WERI-Rb-1 (cell line): ENCODE measurements around the gene XIRP2.

ENCODE experiments used
- DNase-seq: peaks from one replicate; pipeline ENCODE4 v3.0.0-alpha.2; 2020
- H3K27ac ChIP-seq: fragments of 250-450 bp; sonication (Bioruptor Pico); 2 replicates; pipeline ENCODE4 v1.5.1; 2020; ENCODE audit warnings: mild to moderate bottlenecking, moderate library complexity
- H3K27me3 ChIP-seq: fragments of 250-450 bp; sonication (Bioruptor Pico); 2 replicates; pipeline ENCODE4 v1.5.1; 2021; ENCODE audit warnings: mild to moderate bottlenecking, low read depth, moderate library complexity; ENCODE audit not compliant: insufficient read depth, severe bottlenecking
- H3K36me3 ChIP-seq: fragments of 250-450 bp; sonication (Bioruptor Pico); 2 replicates; pipeline ENCODE4 v1.5.1; 2020; ENCODE audit warnings: mild to moderate bottlenecking, moderate library complexity
- H3K4me3 ChIP-seq: 2 replicates; pipeline ENCODE4 v1.5.1; 2011; ENCODE audit warnings: low read depth, mild to moderate bottlenecking, control low read depth, low read length
- H3K9me3 ChIP-seq: fragments of 250-450 bp; sonication (Bioruptor Pico); 2 replicates; pipeline ENCODE4 v1.5.1; 2021; ENCODE audit warnings: mild to moderate bottlenecking, moderate library complexity; ENCODE audit not compliant: severe bottlenecking
- CTCF ChIP-seq: IDR thresholded peaks from 2 replicates; pipeline ENCODE4 v1.5.1; 2011; ENCODE audit warnings: low read depth, mild to moderate bottlenecking, control low read depth, inconsistent platforms, low read length

The XIRP2 gene

DNA sequence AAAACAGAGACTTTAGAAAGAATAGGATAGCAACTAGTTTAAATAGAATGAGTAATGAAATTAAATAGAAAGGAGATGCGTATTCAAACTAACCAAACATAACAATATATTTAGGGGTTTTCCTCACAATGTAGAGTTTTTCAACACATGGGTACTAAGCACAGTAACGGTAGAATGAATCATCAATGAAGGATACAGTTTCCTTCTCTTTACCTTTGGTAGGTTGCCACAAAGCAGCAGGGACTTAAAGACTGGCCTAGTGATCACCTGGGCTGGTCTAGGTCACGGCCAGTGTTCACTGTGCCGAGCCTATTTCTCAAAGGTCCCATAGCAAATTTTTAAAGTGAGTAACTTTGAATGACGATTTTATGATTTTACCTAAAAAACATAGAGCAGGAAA lies 311.7 kb downstream of the XIRP2 start:
- no peak for TF ChIP-seq CTCF
- Histone ChIP-seq H3K4me3 (no peak overlapping the region), H3K36me3 (no peaks in the 10 kb centered on the region), H3K9me3 (no peaks in the 10 kb centered on the region), H3K27ac (no peak overlapping the region), H3K27me3 (no peaks in the 10 kb centered on the region)
- DNase-seq, result no peak

DNA sequence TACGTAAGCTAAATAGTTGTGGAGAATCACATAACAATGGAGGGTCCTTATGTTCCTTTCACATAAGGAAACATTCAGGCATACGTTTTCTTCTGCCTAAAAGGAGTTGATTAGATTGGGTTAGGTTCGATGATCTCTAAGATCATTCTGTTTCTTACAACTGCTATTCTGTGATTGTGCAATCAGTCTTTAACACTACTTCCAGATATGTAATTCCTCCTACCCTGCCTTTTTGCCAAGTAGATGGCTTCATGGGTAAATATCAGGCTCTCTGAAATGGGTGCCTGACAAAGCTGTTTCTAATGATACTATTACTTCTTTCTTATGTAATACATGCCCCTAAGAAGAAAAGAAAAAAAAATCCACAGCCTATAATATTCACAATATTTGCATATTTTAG lies 321.5 kb downstream of the XIRP2 start:
- H3K27me3 ChIP-seq, result no peaks in the 10 kb centered on the region
- no peak overlapping the region for H3K27ac ChIP-seq
- H3K36me3 ChIP-seq, result no peaks in the 10 kb centered on the region
- TF ChIP-seq CTCF, result no peak
- no peaks in the 10 kb centered on the region for H3K9me3 ChIP-seq
- no peak overlapping the region for H3K4me3 ChIP-seq
- DNase-seq, result no peak

GRCh38 chr2:167212014-167212648 lies 323.9 kb downstream of the XIRP2 start:
- no peaks in the 10 kb centered on the region for H3K9me3 ChIP-seq
- H3K27me3 ChIP-seq, result no peaks in the 10 kb centered on the region
- DNase-seq, result peak; percentile 40
- H3K36me3 ChIP-seq, result no peaks in the 10 kb centered on the region
- H3K27ac ChIP-seq, result no peak overlapping the region
- no peak overlapping the region for H3K4me3 ChIP-seq
- TF ChIP-seq CTCF, result peak; percentile 45

GRCh38 chr2:167215595-167215994 lies 327.3 kb downstream of the XIRP2 start:
- Histone ChIP-seq H3K27me3 (no peaks in the 10 kb centered on the region), H3K9me3 (no peaks in the 10 kb centered on the region), H3K4me3 (no peak overlapping the region), H3K36me3 (no peaks in the 10 kb centered on the region), H3K27ac (no peak overlapping the region)
- no peak for DNase-seq
- TF ChIP-seq CTCF, result no peak

DNA sequence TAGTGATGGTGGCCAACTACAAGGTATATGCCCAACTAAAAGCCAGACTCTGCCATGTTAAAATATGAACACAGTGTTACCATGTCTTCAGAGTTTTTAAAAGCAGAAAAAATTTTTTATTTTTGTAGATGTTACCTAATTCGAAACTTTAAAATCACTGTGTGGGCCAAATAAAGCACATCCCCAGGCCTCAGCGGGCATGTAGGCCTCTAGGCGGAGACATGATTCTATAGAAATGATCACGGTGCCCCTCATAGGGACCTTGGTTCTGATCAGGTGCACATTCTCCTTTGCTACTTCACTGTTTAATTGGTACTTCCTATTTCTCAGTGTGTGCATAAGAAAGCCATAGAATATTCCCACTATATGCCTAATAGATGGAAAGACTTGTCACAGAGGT lies 349.2 kb downstream of the XIRP2 start:
- DNase-seq, result no peak
- Histone ChIP-seq H3K9me3 (no peaks in the 10 kb centered on the region), H3K36me3 (no peaks in the 10 kb centered on the region), H3K27me3 (no peaks in the 10 kb centered on the region), H3K4me3 (no peak overlapping the region), H3K27ac (no peak overlapping the region)
- TF ChIP-seq CTCF, result no peak

- no peaks in the 10 kb centered on the region for H3K36me3 ChIP-seq
- no peak overlapping the region for H3K4me3 ChIP-seq
- no peaks in the 10 kb centered on the region for H3K9me3 ChIP-seq
- no peak overlapping the region for H3K27ac ChIP-seq
- no peaks in the 10 kb centered on the region for H3K27me3 ChIP-seq
- no peak for TF ChIP-seq CTCF
- DNase-seq, result no peak
Measured at GRCh38 chr2:167240671-167241070, 352.4 kb downstream of the XIRP2 start.
